HAP-1 (cell line): ENCODE measurements around the gene TBC1D26.
"Not testable (repeated sequence)": the region's sequence is repeated elsewhere in the genome, so short reads cannot be mapped to it uniquely, and the experiment has no call there.

Source experiments
- DNase-seq, 2 experiments: peaks; one replicate each; pipeline ENCODE4 v3.0.0-alpha.2; 2016 to 2020; ENCODE audit warnings: low spot score in 2 of 2
- H3K27me3 ChIP-seq: fragments of 250-450 bp; sonication (Bioruptor Pico); 2 replicates; pipeline ENCODE4 v1.5.1; 2020; ENCODE audit warnings: low read depth, mild to moderate bottlenecking, moderate library complexity
- H3K36me3 ChIP-seq: fragments of 250-450 bp; sonication (Bioruptor Pico); replicated peaks from 2 replicates; pipeline ENCODE4 v1.5.1; 2020; ENCODE audit warnings: mild to moderate bottlenecking
- H3K4me1 ChIP-seq: fragments of 250-450 bp; sonication (Bioruptor Pico); 2 replicates; pipeline ENCODE4 v1.5.1; 2020; ENCODE audit warnings: mild to moderate bottlenecking
- H3K4me3 ChIP-seq: fragments of 250-450 bp; sonication (Bioruptor Pico); 2 replicates; pipeline ENCODE4 v1.5.1; 2020; ENCODE audit warnings: mild to moderate bottlenecking, moderate library complexity
- H3K9me3 ChIP-seq: fragments of 250-450 bp; sonication (Bioruptor Pico); 2 replicates; pipeline ENCODE4 v1.5.1; 2020; ENCODE audit warnings: mild to moderate bottlenecking, moderate library complexity
- in situ Hi-C: fragments of 300-500 bp; cut with MboI; formaldehyde crosslinking; loops from 3 replicates; pipeline ENCODE4 v1.14.3; 2020; ENCODE audit warnings: low sequenced_read_pairs, inconsistent platforms, mixed read lengths

TBC1D26 gene

DNA sequence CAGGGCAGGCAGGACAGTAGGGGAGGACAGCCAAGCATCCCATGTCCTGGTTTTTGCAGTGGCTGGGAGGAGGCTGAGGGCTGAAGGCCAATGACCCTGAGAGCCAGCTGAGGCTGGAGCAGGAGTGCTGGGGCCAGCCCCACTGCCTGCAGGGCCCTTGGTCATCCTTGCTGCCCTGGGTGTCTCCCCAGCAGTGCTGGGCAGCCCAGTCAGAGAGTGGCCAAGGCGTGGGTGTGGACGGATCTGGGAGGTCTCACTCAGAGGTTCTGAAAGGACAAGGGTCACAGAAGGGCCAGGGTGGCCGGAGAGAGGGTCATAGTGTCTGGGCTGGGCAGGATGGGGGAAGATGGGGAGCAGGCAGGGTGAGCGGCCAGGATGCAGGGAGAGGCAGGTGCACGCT, 4.5 kb downstream of the TBC1D26 start:
- H3K36me3 ChIP-seq, H3K4me3 ChIP-seq, in situ Hi-C loops, DNase-seq, H3K27me3 ChIP-seq, H3K9me3 ChIP-seq, H3K4me1 ChIP-seq: not testable (repeated sequence)

DNA sequence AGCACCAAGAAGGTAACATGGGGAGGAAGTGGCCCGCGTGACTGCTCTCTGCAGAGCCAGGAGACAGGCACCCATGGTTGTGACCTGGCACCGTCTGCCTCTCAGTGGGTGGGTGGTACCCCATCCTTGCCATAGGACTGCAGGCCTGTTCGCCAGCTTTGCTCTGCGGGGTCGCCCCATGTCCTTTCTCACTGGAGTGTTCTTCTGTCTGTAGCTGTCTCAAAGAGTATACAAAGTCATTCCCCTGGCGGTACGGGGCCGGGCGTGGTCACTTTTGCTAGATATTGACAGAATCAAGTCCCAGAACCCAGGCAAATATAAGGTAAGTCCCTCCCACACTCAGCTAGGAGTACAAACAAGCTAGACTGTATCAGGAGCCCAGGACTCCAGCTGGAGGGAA, 6.0 kb downstream of the TBC1D26 start:
- no peak for DNase-seq
- no peak overlapping the region for H3K4me3 ChIP-seq
- no peaks in the 10 kb centered on the region for H3K27me3 ChIP-seq
- in situ Hi-C loops = no loop called here
- no peaks in the 10 kb centered on the region for H3K9me3 ChIP-seq
- H3K36me3 ChIP-seq = no peaks in the 10 kb centered on the region
- H3K4me1 ChIP-seq = no peaks in the 10 kb centered on the region

DNA sequence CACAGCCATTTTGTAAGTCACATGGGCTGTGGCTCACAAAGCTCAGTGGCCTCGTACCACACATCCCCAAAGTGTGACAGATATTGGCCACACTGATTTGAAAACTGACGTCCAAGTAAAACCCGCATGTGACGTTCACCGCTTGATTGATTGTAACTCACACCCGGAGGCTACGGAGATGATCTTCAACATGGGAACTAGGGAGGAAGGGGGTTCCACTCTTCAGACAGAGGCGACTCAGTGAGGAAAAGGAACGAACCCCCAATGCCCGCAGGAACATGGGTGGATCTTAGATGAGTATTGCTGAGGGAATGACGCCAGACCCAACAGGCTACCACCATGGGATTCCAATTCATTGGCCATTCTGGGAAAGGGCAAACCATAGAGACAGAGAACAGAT, 7.2 kb downstream of the TBC1D26 start:
- H3K27me3 ChIP-seq, in situ Hi-C loops, H3K36me3 ChIP-seq, H3K9me3 ChIP-seq, DNase-seq, H3K4me1 ChIP-seq, H3K4me3 ChIP-seq: not testable (repeated sequence)

DNA sequence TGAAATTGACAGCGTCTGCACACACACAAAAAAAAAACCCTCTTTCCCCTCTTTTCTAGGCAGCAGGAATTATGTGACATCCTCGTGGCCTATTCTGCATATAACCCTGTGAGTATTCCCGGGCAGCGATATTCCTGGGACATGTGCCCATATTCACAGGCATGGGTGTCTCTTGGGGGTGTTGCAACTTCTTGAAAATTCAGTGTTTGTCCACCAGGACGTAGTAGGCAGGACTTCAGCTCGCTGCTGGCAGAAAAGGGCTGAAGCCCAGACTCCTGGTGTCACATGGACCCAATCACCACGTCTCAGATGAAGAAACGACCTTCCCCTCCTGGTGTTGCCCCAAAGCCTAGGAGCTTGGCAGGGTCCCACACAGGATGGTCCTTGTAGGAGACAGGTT, 8.0 kb downstream of the TBC1D26 start:
- H3K27me3 ChIP-seq, H3K9me3 ChIP-seq, DNase-seq, in situ Hi-C loops, H3K4me1 ChIP-seq, H3K4me3 ChIP-seq, H3K36me3 ChIP-seq: not testable (repeated sequence)

DNA sequence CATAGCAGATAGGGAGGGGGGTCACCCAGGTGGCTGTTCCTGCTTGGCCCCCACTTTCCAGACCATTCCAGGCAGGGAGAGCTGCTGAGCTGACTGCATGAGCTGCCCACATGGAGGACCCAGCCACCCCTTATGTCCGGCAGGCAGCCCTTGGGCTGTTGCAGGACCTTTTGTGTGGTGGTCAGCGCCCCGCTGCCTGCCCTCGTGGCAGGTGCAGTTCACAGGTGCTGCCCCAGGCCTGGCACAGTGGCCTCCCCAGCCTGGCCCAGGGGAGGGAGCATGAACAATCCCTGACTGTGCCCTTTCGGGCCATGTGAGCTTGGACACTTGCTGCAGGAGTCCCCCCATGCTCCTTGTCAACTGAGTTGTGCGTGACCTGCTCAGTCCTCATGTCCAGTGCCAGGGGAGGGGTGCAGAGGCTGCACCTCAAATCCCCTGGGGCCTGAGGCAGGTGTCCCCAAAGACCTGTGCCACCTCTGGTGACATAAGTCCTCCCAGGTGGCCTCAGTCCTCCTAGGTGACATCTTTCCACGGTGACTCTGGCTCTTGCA, 8.6 kb downstream of the TBC1D26 start:
- H3K4me1 ChIP-seq = no peaks in the 10 kb centered on the region
- DNase-seq = no peak
- H3K9me3 ChIP-seq = no peaks in the 10 kb centered on the region
- H3K4me3 ChIP-seq = no peak overlapping the region
- in situ Hi-C loops = no loop called here
- no peaks in the 10 kb centered on the region for H3K36me3 ChIP-seq
- H3K27me3 ChIP-seq = no peaks in the 10 kb centered on the region

GRCh38 chr17:15741624-15742023, 9.5 kb downstream of the TBC1D26 start:
- Histone ChIP-seq H3K36me3 (no peaks in the 10 kb centered on the region), H3K4me1 (no peaks in the 10 kb centered on the region), H3K4me3 (no peak overlapping the region), H3K27me3 (no peaks in the 10 kb centered on the region), H3K9me3 (no peaks in the 10 kb centered on the region)
- in situ Hi-C loops = no loop called here
- no peak for DNase-seq

- H3K9me3 ChIP-seq = no peaks in the 10 kb centered on the region
- H3K27me3 ChIP-seq = no peaks in the 10 kb centered on the region
- in situ Hi-C loops = no loop called here
- no peaks in the 10 kb centered on the region for H3K4me1 ChIP-seq
- DNase-seq = no peak
- no peaks in the 10 kb centered on the region for H3K36me3 ChIP-seq
- H3K4me3 ChIP-seq = no peak overlapping the region
Measured at GRCh38 chr17:15742051-15742795, 10.1 kb downstream of the TBC1D26 start.

DNA sequence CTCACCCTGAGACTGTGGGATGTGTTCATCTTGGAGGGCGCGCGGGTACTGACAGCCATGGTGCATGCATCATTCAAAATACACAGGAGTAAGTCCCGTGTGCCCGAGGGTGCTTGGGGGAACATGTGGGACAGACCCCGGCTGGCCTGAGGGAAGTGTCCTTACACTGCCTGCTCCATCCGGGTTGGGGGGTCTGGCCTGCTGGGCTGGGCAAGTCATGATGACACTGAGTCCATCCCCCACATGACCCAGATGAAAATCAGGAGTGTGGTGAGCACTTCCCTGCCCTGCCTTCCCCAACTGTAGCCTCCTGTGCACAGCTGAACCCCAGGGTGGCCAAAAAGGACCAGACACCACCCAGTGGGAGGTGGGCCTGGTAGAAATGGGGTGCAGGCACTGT, 10.8 kb downstream of the TBC1D26 start:
- Histone ChIP-seq H3K27me3 (no peaks in the 10 kb centered on the region), H3K36me3 (no peaks in the 10 kb centered on the region), H3K4me1 (no peaks in the 10 kb centered on the region), H3K9me3 (no peaks in the 10 kb centered on the region), H3K4me3 (no peak overlapping the region)
- in situ Hi-C loops = no loop called here
- DNase-seq = no peak

DNA sequence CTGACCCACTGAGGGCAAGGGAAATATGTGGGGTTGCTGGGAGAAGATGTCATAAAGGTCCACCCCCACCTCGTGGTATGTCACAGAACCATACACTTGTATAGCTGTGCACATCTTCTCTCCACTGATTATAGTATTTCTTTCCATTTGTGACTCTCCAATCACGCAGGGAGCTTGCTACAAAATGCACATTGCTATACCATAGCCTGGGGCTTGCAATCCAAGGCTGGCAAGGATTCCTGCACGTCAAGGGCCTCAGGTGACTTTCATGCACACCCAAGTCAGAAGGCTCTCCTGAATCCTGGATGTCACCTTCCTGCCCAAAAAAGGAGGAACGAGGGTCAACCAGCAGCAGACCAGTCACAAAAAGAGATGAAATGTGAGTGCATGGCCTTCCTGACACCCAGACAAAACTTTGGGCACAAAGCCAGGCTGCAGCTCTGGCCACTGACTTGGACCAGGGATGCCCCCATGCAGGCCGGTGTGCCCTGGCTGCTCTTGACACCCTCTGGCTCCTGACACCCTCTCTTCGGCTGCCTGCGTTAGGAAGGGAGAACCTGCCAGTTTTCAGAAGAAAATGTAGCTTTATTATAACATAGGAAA, 12.1 kb downstream of the TBC1D26 start:
- Histone ChIP-seq H3K9me3 (no peaks in the 10 kb centered on the region), H3K36me3 (no peaks in the 10 kb centered on the region), H3K27me3 (no peaks in the 10 kb centered on the region), H3K4me1 (no peaks in the 10 kb centered on the region), H3K4me3 (no peak overlapping the region)
- DNase-seq = no peak
- in situ Hi-C loops = no loop called here

- H3K36me3 ChIP-seq = no peaks in the 10 kb centered on the region
- DNase-seq = no peak
- no peaks in the 10 kb centered on the region for H3K27me3 ChIP-seq
- H3K4me3 ChIP-seq = no peak overlapping the region
- H3K9me3 ChIP-seq = no peaks in the 10 kb centered on the region
- in situ Hi-C loops = no loop called here
- no peaks in the 10 kb centered on the region for H3K4me1 ChIP-seq
Measured at GRCh38 chr17:15744885-15745284, 12.8 kb downstream of the TBC1D26 start.

DNA sequence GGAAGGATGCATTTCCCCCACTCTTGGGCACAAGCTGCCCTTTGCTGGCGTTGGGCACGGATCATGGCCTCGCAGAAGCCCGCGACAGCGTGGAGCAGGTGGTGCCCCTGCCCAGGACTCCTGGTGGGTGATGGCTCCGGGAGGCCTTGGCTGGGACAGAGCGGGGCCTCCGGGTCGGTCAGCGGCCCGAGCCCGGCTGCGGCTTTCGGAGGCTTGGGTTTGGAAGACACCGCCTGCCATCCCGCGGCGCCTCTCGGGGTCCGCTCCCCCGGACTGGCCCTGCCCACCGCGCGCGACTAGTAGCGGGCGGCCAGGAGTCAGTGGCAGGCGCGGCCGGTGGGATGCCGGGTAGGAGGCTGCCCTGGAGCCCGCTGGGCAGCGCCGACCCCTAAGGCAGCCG, 17.3 kb downstream of the TBC1D26 start:
- H3K4me3 ChIP-seq, H3K36me3 ChIP-seq, H3K27me3 ChIP-seq, DNase-seq, in situ Hi-C loops, H3K9me3 ChIP-seq, H3K4me1 ChIP-seq: not testable (repeated sequence)

GRCh38 chr17:15768865-15769533, 36.9 kb downstream of the TBC1D26 start:
- in situ Hi-C loops, H3K27me3 ChIP-seq, H3K36me3 ChIP-seq, H3K4me3 ChIP-seq, DNase-seq, H3K4me1 ChIP-seq, H3K9me3 ChIP-seq: not testable (repeated sequence)

DNA sequence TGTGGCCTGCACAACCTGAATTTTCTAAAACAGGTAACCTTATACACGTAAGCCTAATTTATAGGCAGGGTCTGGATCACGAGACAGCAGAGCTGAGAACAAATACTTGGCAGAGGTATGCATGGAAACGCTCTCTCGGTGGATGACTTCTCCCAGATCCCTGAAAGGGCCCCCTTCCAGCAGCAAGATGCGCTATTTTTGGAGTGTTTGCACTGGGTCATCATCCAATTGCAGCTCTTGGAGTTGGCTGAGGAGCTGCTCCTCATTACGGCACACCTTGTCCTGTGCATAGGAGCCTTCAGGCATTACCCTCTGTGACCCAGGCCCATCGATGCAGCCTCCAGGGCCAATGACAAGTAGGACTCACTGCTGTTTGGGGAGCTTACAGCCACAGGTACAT, 38.6 kb downstream of the TBC1D26 start:
- DNase-seq, H3K4me3 ChIP-seq, H3K9me3 ChIP-seq, H3K4me1 ChIP-seq, H3K27me3 ChIP-seq, in situ Hi-C loops, H3K36me3 ChIP-seq: not testable (repeated sequence)

GRCh38 chr17:15776871-15777270, 44.8 kb downstream of the TBC1D26 start:
- H3K36me3 ChIP-seq = no peaks in the 10 kb centered on the region
- in situ Hi-C loops = no loop called here
- DNase-seq = no peak
- no peaks in the 10 kb centered on the region for H3K27me3 ChIP-seq
- no peaks in the 10 kb centered on the region; the same call in 1 of the 2 replicates for H3K9me3 ChIP-seq
- no peaks in the 10 kb centered on the region for H3K4me1 ChIP-seq
- no peak overlapping the region for H3K4me3 ChIP-seq
